H1 (cell line): ENCODE results near the gene ACSL6. TPM values are rescaled to one million over a fixed set of nuclear protein-coding genes. Genes with fewer than 3 reads are reported as not detected.

Experiments used
- CTCF ChIA-PET: fragments of 300-600 bp; sonication (Branson Sonifier 250); formaldehyde crosslinking; loops from one replicate; lab custom pipeline; 2021; ENCODE audit not compliant: partially characterized antibody; lab: Charles Lee
- POLR2A ChIA-PET: fragments of 300-600 bp; sonication (Branson Sonifier 250); formaldehyde crosslinking; loops from one replicate; lab custom pipeline; 2021; ENCODE audit warnings: inconsistent platforms; ENCODE audit not compliant: partially characterized antibody; lab: Charles Lee
- DNase-seq, 2 experiments: peaks; one replicate each; pipeline versions ENCODE4 v3.0.0 to v3.0.0-alpha.2; 2010 to 2022; ENCODE audit warnings: low spot score in 2 of 2, low read depth in 1 of 2, mixed read lengths in 1 of 2
- FAIRE-seq: peaks from 2 replicates; lab custom pipeline; 2011; peaks lifted over from hg19 to GRCh38; lab: Jason Lieb, UNC
- H2AFZ ChIP-seq: 2 replicates; pipeline ENCODE4 v1.8.1; 2012; ENCODE audit warnings: low read length, inconsistent platforms
- H2AK5ac ChIP-seq: 2 replicates; pipeline ENCODE4 v1.6.1; 2013; ENCODE audit warnings: low read depth, low read length
- H2BK120ac ChIP-seq: replicated peaks from 2 replicates; pipeline ENCODE3; 2013; ENCODE audit warnings: low read depth, low read length, inconsistent platforms
- H2BK12ac ChIP-seq: 2 replicates; pipeline ENCODE4 v1.6.1; 2013; ENCODE audit warnings: low read depth, low read length
- H2BK15ac ChIP-seq: 2 replicates; pipeline ENCODE4 v1.6.1; 2013; ENCODE audit warnings: low read length
- H2BK20ac ChIP-seq: 2 replicates; pipeline ENCODE4 v1.6.1; 2013; ENCODE audit warnings: low read length
- H2BK5ac ChIP-seq: 2 replicates; pipeline ENCODE4 v1.6.1; 2013; ENCODE audit warnings: low read depth, low read length
- H3K14ac ChIP-seq: 2 replicates; pipeline ENCODE4 v1.6.1; 2013; ENCODE audit warnings: inconsistent platforms; ENCODE audit not compliant: insufficient read length
- H3K18ac ChIP-seq: 2 replicates; pipeline ENCODE4 v1.6.1; 2013; ENCODE audit warnings: low read length; ENCODE audit errors: extremely low read depth
- H3K23ac ChIP-seq: 2 replicates; pipeline ENCODE4 v1.6.1; 2013; ENCODE audit warnings: inconsistent platforms; ENCODE audit not compliant: insufficient read length
- H3K23me2 ChIP-seq: 2 replicates; pipeline ENCODE4 v1.6.1; 2013; ENCODE audit warnings: low read depth, low read length
- H3K27ac ChIP-seq: 2 replicates; pipeline ENCODE4 v1.6.1; 2011; ENCODE audit warnings: low read depth, low read length, inconsistent platforms
- H3K27me3 ChIP-seq, 4 experiments: replicated peaks in 1 of 4; 1 replicate in 1 of 4; 2 replicates in 3 of 4; pipeline versions ENCODE4 v1.6.1 to v1.8.1; 2011 to 2013; ENCODE audit warnings: low read length in 3 of 4, mild to moderate bottlenecking in 3 of 4, inconsistent platforms in 2 of 4, mixed read lengths in 2 of 4, moderate library complexity in 1 of 4; ENCODE audit not compliant: control insufficient read depth in 3 of 4, insufficient read depth in 3 of 4; ENCODE audit errors: extremely low read depth in 1 of 4
- H3K36me3 ChIP-seq, 4 experiments: 2 replicates each; pipeline versions ENCODE4 v1.6.1 to v1.8.1; 2011 to 2013; ENCODE audit warnings: mild to moderate bottlenecking in 4 of 4, low read length in 3 of 4, moderate library complexity in 2 of 4, control low read depth in 1 of 4, inconsistent platforms in 1 of 4; ENCODE audit not compliant: insufficient read depth in 4 of 4, control insufficient read depth in 2 of 4
- H3K4ac ChIP-seq: replicated peaks from 2 replicates; pipeline ENCODE3; 2013; ENCODE audit warnings: low read length, low read depth, mixed read lengths, inconsistent platforms; ENCODE audit not compliant: insufficient read length
- H3K4me1 ChIP-seq, 4 experiments: replicated peaks in 1 of 4; 1 replicate in 1 of 4; 2 replicates in 3 of 4; pipeline versions ENCODE4 v1.6.1 to v1.8.1; 2011 to 2013; ENCODE audit warnings: low read length in 3 of 4, inconsistent platforms in 2 of 4, mixed read lengths in 1 of 4; ENCODE audit not compliant: insufficient read depth in 4 of 4, control insufficient read depth in 3 of 4
- H3K4me2 ChIP-seq, 2 experiments: 2 replicates each; pipeline versions ENCODE4 v1.6.1 to v1.8.1; 2011 to 2013; ENCODE audit warnings: low read depth in 2 of 2, low read length in 2 of 2, control low read depth in 1 of 2, inconsistent platforms in 1 of 2, mild to moderate bottlenecking in 1 of 2; ENCODE audit not compliant: insufficient read depth in 1 of 2
- H3K4me3 ChIP-seq, 4 experiments: fragments of 200-600, 300-600 bp in 1 of 4; sonication (generic), shearing (Covaris generic), sonication (Bioruptor Twin) in 1 of 4; 2 replicates each; pipeline versions ENCODE4 v1.5.1 to v1.8.1; 2011 to 2016; ENCODE audit warnings: low read length in 4 of 4, low read depth in 3 of 4, control low read depth in 2 of 4, inconsistent platforms in 2 of 4, mild to moderate bottlenecking in 2 of 4, mixed read lengths in 1 of 4, moderate library complexity in 1 of 4; ENCODE audit not compliant: insufficient read depth in 2 of 4; ENCODE audit errors: extremely low read depth in 1 of 4
- H3K56ac ChIP-seq: replicated peaks from 2 replicates; pipeline ENCODE3; 2013; ENCODE audit warnings: low read depth, mild to moderate bottlenecking, mixed read lengths, low read length, inconsistent platforms; ENCODE audit not compliant: insufficient read length
- H3K79me1 ChIP-seq: 2 replicates; pipeline ENCODE4 v1.6.1; 2013; ENCODE audit warnings: low read depth, low read length, control low read depth
- H3K79me2 ChIP-seq, 2 experiments: 2 replicates each; pipeline versions ENCODE4 v1.6.1 to v1.8.1; 2012 to 2013; ENCODE audit warnings: low read length in 2 of 2, mild to moderate bottlenecking in 2 of 2, inconsistent platforms in 1 of 2; ENCODE audit not compliant: insufficient read depth in 2 of 2, control insufficient read depth in 1 of 2
- H3K9ac ChIP-seq, 4 experiments: replicated peaks in 1 of 4; 1 replicate in 1 of 4; 2 replicates in 3 of 4; pipeline versions ENCODE4 v1.6.1 to v1.8.1; 2011 to 2013; ENCODE audit warnings: low read depth in 3 of 4, low read length in 3 of 4, control low read depth in 2 of 4, mild to moderate bottlenecking in 2 of 4, moderate library complexity in 2 of 4, inconsistent platforms in 1 of 4; ENCODE audit errors: extremely low read depth in 1 of 4
- H3K9me3 ChIP-seq, 2 experiments: 2 replicates each; pipeline versions ENCODE4 v1.6.1 to v1.8.1; 2012 to 2013; ENCODE audit warnings: mild to moderate bottlenecking in 2 of 2, moderate library complexity in 2 of 2, control low read depth in 1 of 2, inconsistent platforms in 1 of 2, low read depth in 1 of 2, low read length in 1 of 2, mixed read lengths in 1 of 2; ENCODE audit not compliant: insufficient read depth in 2 of 2
- H4K20me1 ChIP-seq, 2 experiments: replicated peaks in 1 of 2; 2 replicates each; pipeline versions ENCODE3 to v1.8.1; 2011 to 2013; ENCODE audit warnings: inconsistent platforms in 2 of 2, low read length in 2 of 2, mild to moderate bottlenecking in 1 of 2; ENCODE audit not compliant: insufficient read depth in 2 of 2, control insufficient read depth in 1 of 2
- H4K5ac ChIP-seq: 2 replicates; pipeline ENCODE4 v1.6.1; 2013; ENCODE audit warnings: low read length, low read depth, mixed read lengths, inconsistent platforms; ENCODE audit not compliant: insufficient read length
- H4K8ac ChIP-seq: 2 replicates; pipeline ENCODE4 v1.8.0; 2013; ENCODE audit warnings: mild to moderate bottlenecking, moderate library complexity, low read length, inconsistent platforms; ENCODE audit not compliant: insufficient read depth; ENCODE audit errors: extremely low read depth
- H4K91ac ChIP-seq: replicated peaks from 2 replicates; pipeline ENCODE3; 2013; ENCODE audit warnings: low read length, mixed read lengths, inconsistent platforms; ENCODE audit not compliant: insufficient read length
- BACH1 ChIP-seq: IDR thresholded peaks from 2 replicates; pipeline ENCODE4 v1.6.1; 2012; ENCODE audit warnings: low read length, improper control_type of control experiment
- CHD2 ChIP-seq: IDR thresholded peaks from 2 replicates; pipeline ENCODE4 v1.6.1; 2012; ENCODE audit warnings: low read length, improper control_type of control experiment
- E2F6 ChIP-seq: IDR thresholded peaks from 2 replicates; pipeline ENCODE4 v1.6.1; 2012; ENCODE audit warnings: inconsistent platforms
- GTF2F1 ChIP-seq: IDR thresholded peaks from 2 replicates; pipeline ENCODE4 v1.6.1; 2012; ENCODE audit warnings: low read depth, low read length, improper control_type of control experiment, borderline replicate concordance
- POLR2A ChIP-seq, 2 experiments: IDR thresholded peaks; 1 replicate in 1 of 2; 2 replicates in 1 of 2; pipeline ENCODE4 v1.6.1; 2011; ENCODE audit warnings: low read depth in 2 of 2, low read length in 2 of 2, mild to moderate bottlenecking in 2 of 2; ENCODE audit errors: control extremely low read depth in 1 of 2
- POLR2AphosphoS5 ChIP-seq: IDR thresholded peaks from 2 replicates; pipeline ENCODE4 v1.6.1; 2011; ENCODE audit warnings: low read depth, low read length
- SIRT6 ChIP-seq: IDR thresholded peaks from one replicate; pipeline ENCODE4 v1.7.1; 2012; ENCODE audit warnings: low read length, inconsistent platforms
- TBP ChIP-seq: IDR thresholded peaks from 2 replicates; pipeline ENCODE4 v1.6.1; 2011; ENCODE audit warnings: low read depth, low read length, improper control_type of control experiment
- WGBS, 2 experiments: shearing (Covaris generic) in 1 of 2; methylation state at CpG; one replicate each; pipeline versions ENCODE4 v1.1.6 to v1.1.7; 2013 to 2015; ENCODE audit warnings: low lambda C conversion rate in 2 of 2, mixed read lengths in 2 of 2, inconsistent platforms in 1 of 2, low coverage in 1 of 2, missing lambda C conversion rate in 1 of 2; ENCODE audit not compliant: insufficient replicate concordance in 2 of 2, insufficient coverage in 1 of 2, insufficient read length in 1 of 2; ENCODE audit errors: extremely low coverage in 1 of 2, missing lambda C conversion rate in 1 of 2; 5-methylcytosine and 5-hydroxymethylcytosine counted together
- polyA plus RNA-seq, 7 experiments: library from polyadenylated mRNA; depleted of rRNA in 3 of 7; stranded (reverse) in 5 of 7; unstranded in 2 of 7; fragments of >200 nt in 5 of 7; fragments of 200-250 nt in 2 of 7; gene quantifications; 1 replicate in 5 of 7; 2 replicates in 1 of 7; 4 replicates in 1 of 7; pipeline versions ENCODE4 v1.2.1 to v1.2.3, GENCODE V29; 2011 to 2013; ENCODE audit warnings: missing spikeins in 2 of 7, mixed read lengths in 2 of 7
- total RNA-seq: library from RNA; stranded (reverse); fragmentation: NEBNext Ultra II Directional; extraction: Animal tissue kit (Norgen Biotek cat#: 25700); gene quantifications from 2 replicates; pipeline ENCODE4 v1.2.1, GENCODE V29; 2021
- TF ChIP-seq, protein P1 (sequence below): IDR thresholded peaks from 2 replicates; pipeline ENCODE4 v1.6.1; 2012; ENCODE audit warnings: inconsistent platforms

ACSL6 gene
- total and polyA plus RNA-seq, 2 of the 8 experiments (the other 6 are each of a cell fraction or from before 2014, with no cell fraction given), result 2.3 to 2.4 TPM

DNA sequence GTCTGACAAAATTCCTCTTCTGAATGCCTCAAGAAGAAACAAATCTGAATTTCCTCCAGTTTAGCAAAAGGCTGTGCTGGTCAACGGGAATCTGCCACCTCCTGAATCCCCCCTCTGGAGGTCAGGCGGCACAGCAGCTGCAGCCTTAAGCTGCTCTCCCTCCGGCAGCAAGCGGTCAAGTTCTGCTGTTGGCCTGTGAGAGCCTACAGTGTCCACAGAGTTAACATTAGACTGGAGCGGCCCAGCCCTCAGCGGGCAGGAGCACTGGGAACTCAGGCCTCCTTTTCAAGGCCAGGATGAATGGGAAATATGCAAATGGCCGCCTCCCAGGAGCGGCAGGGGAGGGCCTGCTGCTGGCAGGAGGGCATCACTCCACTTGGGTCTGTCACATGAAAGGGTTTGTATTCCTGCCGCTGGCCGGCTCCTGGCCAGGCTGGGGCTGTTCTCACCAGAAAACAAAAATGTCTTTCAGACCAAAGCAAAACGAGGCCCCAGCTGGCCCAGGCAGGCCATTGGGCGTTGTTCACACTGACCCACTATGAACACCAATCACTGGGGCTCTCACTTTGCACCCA lies 8.2 kb downstream of the ACSL6 start:
- FAIRE-seq, result peak; percentile 81
- H4K20me1 ChIP-seq, result no peaks in the 10 kb centered on the region
- CTCF ChIA-PET, result interaction anchor here (1.0 to 3.7 kb wide), 7 partner anchors 11 to 414 kb away, joined by 3 to 19 read pairs (median 4); no protein-coding TSS in a partner anchor
- H2BK5ac ChIP-seq, result peak overlapping the region; percentile 68; the same call in 1 of the 2 replicates
- no peak overlapping the region for H3K14ac ChIP-seq
- peak overlapping the region in 1 of 2 experiments; percentile 10; a peak in 3 of 4 replicates for H3K4me2 ChIP-seq
- no peak overlapping the region for H2AK5ac ChIP-seq
- H4K8ac ChIP-seq, result no peak overlapping the region
- H2BK15ac ChIP-seq, result no peak overlapping the region
- H2AFZ ChIP-seq, result no peak overlapping the region
- no peak overlapping the region for H2BK20ac ChIP-seq
- POLR2A ChIA-PET, result interaction anchor here (1.4 kb wide), 1 partner anchor 32 kb away, joined by 3 read pairs; no protein-coding TSS in a partner anchor
- H4K5ac ChIP-seq, result no peak overlapping the region
- peaks cover 0 to 6% (median 1%) of the 10 kb centered on the region in 4 experiments; a peak in 2 of 7 replicates for H3K27me3 ChIP-seq
- no peak overlapping the region for H2BK120ac ChIP-seq
- 17% methylated on average over 12 of the region's 12 CpGs; no CpG with 5 or more reads in 1 of the 2 experiments for WGBS, 2 experiments
- peaks cover 6 to 29% (median 24%) of the 10 kb centered on the region in 4 experiments for H3K4me1 ChIP-seq
- H3K79me1 ChIP-seq, result no peaks in the 10 kb centered on the region
- H3K9ac ChIP-seq, result no peak overlapping the region
- no peak overlapping the region for H3K23ac ChIP-seq
- H3K4ac ChIP-seq, result no peak overlapping the region
- no peak overlapping the region for H3K27ac ChIP-seq
- H3K9me3 ChIP-seq, result no peaks in the 10 kb centered on the region
- H3K18ac ChIP-seq, result no peak overlapping the region
- H4K91ac ChIP-seq, result no peak overlapping the region
- no peaks in the 10 kb centered on the region for H3K36me3 ChIP-seq
- no peaks in the 10 kb centered on the region for H3K79me2 ChIP-seq
- H3K4me3 ChIP-seq, result no peak overlapping the region; a peak in 1 of 8 replicates
- no peaks in the 10 kb centered on the region for H3K23me2 ChIP-seq
- H2BK12ac ChIP-seq, result peak overlapping the region; percentile 99; the same call in 1 of the 2 replicates
- no peak overlapping the region for H3K56ac ChIP-seq
- DNase-seq, result peak in 1 of 2 experiments; percentile 70
- TF ChIP-seq POLR2A (IDR thresholded peaks at IDR 0.05; ENCODE audit: control extremely low read depth in 1 of 2, low read depth in 2 of 2, low read length in 2 of 2), result no peak
- TF ChIP-seq POLR2AphosphoS5, result no peak
- TF ChIP-seq TBP, result 0 out of 2 replicates have a peak, but pooled peaks have one; percentile 43
- TF ChIP-seq, protein P1, sequence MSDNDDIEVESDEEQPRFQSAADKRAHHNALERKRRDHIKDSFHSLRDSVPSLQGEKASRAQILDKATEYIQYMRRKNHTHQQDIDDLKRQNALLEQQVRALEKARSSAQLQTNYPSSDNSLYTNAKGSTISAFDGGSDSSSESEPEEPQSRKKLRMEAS, result 0 out of 2 replicates have a peak, but pooled peaks have one; percentile 9
- no peak for TF ChIP-seq BACH1
- no peak for TF ChIP-seq CHD2
- TF ChIP-seq GTF2F1, result no peak
- TF ChIP-seq E2F6, result no peak
- TF ChIP-seq SIRT6, result no peak
